Activated CD4-positive, CD25-positive, alpha-beta regulatory T cell (primary cell): ENCODE results near the gene MRPL49.
"Not testable (repeated sequence)": the region's sequence is repeated elsewhere in the genome, so short reads cannot be mapped to it uniquely, and the experiment has no call there.

ENCODE experiments used
- DNase-seq, 4 experiments: peaks; one replicate each; lab custom pipeline; 2025; lab: John Stamatoyannopoulos, UW

MRPL49 gene

DNA sequence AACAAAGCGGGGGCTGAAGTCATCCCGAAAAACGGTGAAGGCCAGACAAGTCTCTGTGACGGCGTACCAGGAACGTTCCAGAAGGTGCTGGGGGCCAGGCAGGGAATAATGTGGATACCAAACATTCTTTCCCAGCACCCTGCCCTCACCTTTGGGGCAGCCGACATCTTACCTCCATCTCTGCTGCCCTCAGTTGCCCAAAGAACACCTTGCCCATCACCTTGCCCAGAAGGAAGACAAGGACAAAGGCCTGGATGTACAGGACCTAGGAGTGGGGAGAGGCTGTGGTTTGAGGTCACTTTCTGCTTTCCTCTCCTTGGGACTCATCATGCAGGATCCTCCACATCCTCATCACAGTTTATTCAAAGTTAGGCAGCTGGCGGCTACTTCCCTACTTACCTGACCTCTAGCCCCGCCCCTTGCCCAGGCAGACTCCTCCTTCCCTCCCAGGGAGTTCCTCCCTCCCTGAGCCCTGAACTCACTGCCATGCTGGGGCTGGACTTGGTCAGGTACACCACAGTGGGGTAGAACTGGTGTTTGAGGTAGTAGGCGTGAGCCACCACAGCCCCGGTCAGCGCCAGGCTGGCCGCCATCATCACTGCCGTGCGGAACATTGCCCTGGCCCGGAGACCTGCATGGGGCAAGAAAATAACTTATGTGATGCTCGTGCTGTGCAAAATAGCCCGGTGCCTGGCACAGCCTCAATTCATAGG, 11.0 kb downstream of the MRPL49 start:
- peak in 1 of 4 experiments; percentile 18 for DNase-seq

DNA sequence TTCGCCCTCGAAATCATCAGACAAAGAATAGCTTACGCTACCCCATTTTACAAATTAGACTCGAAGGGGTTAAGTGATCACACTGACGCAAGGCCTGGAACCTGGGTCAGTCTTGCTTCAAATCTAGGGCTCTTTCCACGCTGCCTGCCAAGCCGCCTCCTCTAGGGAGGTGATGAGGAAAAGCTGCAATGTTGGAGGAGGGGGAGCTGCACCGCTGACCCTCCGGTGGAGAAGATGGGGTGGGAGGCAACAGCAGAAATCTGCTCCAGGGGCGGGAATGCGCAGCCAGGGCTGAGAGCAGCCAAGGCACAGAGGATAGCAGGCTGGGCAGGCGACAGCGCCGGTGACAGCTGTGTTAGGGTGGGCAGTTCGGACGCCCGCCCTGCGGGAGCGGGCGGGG, 11.6 kb downstream of the MRPL49 start:
- DNase-seq: no peak

- DNase-seq: peak; percentile 83 to 88 (median 85)
Observed at GRCh38 chr11:65134240-65134951, 12.3 kb downstream of the MRPL49 start, which contains the start of gene SYVN1. Gene SYVN1, minus strand, starts transcription at chr11:65134519. Its CDS starts 918 bp downstream, at chr11:65133601.

GRCh38 chr11:65134952-65135632, 13.0 kb downstream of the MRPL49 start:
- DNase-seq: peak; percentile 66 to 71 (median 70)

- no peak for DNase-seq
Observed at GRCh38 chr11:65135633-65136145, 13.6 kb downstream of the MRPL49 start.

GRCh38 chr11:65136515-65137096, 14.5 kb downstream of the MRPL49 start:
- DNase-seq: no peak

DNA sequence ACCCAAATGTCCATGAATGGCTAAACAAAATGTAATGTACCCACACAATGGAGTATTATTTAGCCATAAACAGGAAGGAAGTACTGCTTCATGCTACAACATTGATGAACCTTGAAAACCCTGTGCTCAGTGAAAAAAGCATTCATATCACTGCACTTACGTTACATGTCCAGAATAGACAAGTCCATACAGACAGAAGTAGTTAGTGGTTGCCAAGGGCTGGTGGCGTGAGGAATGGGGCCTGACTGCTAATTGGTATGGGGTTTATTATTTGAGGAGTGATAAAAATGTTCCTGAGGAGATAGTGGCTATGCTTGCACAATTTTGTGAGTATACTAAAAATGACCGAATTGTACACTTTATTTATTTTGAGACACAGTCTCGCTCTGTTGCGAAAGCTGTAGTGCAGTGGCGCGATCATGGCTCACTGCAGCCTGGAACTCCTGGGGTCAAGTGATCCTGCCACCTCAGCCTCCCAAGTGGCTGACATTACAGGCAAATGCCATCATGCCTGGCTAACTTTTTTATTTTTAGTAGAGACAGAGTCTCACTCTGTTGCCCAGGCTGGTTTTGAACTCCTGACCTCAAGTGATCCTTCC, 19.9 kb downstream of the MRPL49 start:
- DNase-seq: no peak

DNA sequence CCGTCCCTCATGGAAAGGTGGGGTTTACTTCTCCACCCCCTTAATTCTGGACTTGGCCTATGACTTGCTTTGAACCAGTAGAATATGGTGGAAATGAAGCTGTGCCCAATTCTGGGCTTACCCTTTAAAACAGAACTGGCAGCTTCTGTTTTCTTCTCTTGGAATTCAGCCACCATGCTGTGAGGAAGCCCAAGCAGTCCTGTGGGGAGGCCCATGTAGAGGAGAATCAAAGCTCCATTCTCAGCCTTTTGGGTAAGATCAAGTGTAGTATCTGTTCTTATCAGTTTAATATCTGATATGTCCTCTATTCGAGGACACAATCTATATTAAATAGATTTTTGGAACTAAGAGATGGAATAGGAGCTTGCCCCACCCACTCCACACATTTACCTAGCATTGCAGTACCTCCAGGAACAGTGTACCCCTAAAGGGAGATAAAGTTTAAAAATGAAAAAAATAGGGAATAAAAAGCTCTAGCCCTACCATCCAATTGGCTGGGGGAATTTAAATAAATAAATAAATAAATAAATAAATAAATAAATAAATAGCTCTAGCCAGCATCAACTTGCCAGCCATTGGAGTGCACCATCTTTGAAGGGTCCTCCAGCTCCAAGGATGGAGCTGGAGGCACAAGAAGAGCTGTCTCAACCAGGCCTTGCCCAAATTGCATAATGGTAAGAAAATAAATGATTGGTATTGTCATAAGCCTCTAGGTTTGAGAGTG, 25.4 kb downstream of the MRPL49 start:
- no peak for DNase-seq

DNA sequence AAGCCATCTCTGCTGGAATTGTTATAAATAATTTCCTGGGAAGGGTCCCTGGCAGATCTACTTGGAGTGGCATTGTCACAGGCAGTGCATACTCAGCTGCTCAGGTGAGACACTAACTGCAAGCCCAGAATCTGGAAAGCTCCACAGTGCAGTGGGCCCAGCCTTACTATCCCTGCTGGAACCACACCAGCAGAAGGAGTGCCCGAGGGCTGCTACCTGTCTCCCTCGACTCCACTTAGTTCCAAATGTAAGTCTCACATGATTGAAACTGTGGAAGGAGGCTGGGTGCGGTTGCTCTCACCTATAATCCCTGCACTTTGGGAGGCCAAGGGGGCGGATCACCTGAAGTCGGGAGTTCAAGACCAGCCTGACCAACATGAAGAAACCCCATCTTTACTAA, 26.5 kb downstream of the MRPL49 start:
- no peak for DNase-seq

GRCh38 chr11:65150131-65150508, 28.0 kb downstream of the MRPL49 start:
- DNase-seq: not testable (repeated sequence)

DNA sequence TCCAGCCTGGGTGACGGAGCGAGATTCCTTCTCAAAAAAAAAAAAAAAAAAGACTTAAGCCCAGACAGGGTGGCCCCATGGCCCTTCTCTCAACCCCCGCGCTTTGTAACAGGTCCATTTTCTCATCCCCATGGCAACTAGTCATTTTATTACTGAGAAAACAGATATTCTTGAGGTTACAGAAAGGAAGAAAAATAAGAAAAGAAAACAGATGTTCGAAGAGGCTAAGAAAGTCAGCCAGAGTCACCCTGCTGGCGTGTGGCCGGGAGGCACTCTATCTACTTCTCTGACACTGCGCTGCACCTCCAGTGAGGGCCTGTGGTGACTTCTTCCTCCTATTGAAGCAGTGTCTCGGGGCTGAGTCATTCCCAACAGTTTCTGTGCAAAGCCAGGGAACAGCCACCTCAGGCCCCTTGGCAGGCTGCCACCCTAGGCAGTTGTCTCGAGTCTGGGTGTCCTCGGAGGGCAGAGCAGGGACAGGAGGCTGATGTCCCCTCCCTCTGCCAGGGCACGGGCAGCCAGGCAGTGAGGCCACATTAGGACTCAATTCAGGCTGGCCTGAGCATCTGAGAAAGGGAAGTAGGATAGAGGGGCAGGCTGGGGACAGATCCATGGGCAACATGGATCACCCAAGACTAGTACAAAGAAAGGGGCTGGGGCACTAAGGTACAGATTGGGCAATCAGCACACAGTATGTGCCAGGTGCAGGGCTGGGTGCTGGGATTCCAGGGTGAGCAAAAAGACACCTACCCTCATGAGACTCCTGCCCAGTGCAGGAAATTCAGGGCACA, 28.6 kb downstream of the MRPL49 start:
- no peak for DNase-seq

DNA sequence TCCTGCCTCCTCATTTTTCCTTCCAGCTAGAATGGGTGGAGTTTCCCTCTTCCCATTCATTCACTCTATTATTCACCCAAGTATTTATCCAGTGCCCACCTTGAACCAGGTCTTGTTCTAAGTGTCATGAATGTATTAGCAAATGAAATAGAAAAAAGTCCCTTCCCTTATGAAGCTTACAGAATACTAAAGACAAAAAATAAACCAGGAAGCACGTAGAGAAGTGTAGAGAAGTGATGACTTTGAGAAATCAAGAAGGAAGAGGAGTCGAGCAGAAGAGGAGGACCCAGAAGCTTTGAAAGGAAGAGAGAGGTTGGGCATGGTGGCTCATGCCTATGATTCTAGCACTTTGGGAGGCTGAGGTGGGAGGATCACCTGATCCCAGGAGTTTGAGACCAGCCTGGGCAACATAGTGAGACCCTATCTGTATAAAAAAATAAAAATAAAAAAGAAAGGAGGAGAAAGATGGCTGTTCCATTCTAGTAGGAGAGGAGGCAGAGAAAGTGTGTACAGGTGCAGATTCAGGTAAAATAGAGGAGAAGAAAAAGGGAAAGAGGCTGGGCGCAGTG, 29.3 kb downstream of the MRPL49 start:
- no peak for DNase-seq

GRCh38 chr11:65152122-65152521, 30.0 kb downstream of the MRPL49 start:
- DNase-seq: no peak

DNA sequence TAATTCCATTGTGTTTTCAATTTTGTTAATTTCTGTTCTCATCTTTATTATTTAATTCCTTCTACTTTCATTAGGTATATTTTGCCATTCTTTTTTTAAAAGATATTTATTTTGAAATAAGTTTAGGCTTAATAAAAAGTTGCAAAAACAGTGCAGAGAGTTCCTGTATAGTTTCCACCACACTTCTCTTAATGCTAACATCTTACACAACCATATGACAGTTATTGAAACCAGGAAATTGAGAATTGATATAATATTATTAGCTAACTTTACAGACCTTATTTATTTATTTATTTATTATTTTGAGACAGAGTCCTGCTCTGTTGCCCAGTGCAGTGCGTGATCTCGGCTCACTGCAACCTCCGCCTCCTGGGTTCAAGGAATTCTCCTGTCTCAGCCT, 34.1 kb downstream of the MRPL49 start:
- no peak for DNase-seq

DNA sequence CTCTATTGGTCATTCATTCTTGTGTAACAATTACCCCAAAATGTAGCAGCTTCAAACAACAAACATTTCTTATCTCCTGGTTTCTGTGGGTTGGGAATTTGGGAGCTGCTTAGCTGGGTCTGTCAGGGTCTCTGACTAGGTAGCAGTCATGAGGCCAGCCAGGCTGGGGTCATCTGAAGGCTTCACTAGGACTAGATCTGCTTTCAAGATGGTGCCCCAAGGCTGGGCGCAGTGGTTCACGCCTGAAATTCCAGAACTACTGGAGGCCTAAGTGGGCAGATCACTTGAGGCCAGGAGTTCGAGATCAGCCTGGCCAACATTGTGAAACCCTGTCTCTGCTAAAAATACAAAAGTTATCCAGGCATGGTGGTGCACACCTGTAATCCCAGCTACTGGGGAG, 34.8 kb downstream of the MRPL49 start:
- DNase-seq: no peak

DNA sequence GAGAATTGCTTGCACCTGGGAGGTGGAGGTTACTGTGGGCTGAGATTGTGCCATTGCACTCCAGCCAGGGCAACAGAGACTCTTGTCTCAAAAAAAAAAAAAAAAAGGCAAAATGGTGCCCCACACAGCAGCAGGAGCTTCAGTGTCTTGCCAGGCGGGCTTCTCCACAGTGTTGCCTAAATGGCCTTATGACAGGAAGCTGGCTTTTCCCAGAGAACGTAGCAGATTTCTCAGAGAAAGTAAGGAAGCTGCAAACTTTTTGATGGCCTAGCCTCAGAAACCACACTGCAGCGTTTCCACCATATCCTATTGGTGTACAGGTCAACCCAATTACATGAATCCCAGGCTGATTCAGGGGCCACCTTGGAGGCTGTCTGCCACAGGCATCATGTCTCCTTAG, 35.2 kb downstream of the MRPL49 start:
- no peak for DNase-seq

DNA sequence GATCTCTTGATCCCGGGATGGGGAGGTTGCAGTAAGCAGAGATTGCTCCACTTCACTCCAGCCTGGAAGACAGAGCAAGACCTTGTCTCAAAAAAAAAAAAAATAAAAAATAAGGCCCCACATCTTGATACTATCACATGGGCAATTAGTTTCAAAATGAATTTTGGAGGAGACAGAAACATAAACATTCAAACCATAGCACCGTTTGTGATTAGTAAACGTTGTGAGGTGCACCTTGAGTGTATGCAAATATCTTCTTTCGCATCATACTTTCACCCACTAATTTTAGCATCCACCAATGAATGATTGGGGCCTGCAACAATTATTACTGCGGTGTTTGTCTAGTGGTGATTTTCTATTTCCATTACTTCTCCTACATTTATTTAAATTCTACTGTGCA, 36.9 kb downstream of the MRPL49 start:
- no peak for DNase-seq

GRCh38 chr11:65160643-65161042, 38.5 kb downstream of the MRPL49 start:
- no peak for DNase-seq

GRCh38 chr11:65163684-65164083, 41.6 kb downstream of the MRPL49 start:
- no peak for DNase-seq
